GM21528 (cell line): ENCODE data around the gene GPR137.

Experiments
- ATAC-seq: cut with Tn5 transposase; IDR thresholded peaks from one replicate; pipeline ENCODE4 v1.9.1; 2021; ENCODE audit warnings: mild to moderate bottlenecking, moderate library complexity; ENCODE audit not compliant: unreplicated experiment, low FRiP score

Gene GPR137

DNA sequence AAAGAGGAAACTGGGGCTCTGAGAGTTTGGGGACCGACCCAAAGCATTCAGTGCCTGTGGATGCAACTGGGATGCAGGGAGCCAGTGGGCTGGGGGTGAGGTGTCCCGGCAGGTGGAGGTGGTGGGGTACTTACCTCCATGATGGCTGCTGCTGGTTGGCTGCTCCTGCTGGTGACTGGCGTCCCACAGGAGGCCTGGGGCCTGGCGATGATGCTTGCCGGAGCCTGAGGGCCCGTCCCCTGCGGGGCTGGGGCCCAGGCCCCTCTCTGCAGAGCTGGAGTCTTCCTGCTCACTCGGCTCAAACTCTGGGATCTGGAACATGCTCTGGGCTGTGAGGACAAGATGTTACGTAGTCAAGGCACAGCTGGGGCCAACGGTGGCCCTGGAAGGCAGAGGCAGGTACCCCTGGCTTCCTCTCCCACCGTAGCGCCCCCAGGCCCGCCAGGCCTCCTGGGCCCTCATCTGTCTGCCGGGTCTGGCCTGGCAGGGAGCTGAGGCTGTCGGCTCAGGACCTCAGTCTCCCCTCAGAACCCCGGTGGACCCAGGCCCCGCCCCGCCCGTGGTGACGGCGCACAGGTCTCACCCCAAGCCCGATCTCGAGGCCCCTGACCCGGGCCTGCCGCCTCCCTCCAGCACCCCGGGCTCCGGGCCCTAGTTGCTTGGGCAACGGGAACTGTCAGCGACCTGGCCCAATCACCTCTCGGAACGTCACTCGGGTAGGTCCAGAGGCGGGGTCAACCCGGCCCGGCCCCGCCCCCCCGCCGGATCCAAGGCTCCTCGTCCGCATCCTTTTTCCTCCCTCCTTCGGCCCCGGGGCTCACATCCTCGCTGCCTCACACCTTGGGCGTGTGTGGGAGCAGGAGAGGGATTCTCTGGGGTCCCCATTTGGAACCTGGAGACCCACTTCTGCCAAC is 1.3 kb upstream of the GPR137 start, which contains the start of gene BAD:
Gene BAD (minus strand): TSS at position 618 of the 914 bp plus-strand sequence. CDS start 297 bp downstream, at position 321.
- ATAC-seq, result peak; percentile 59

DNA sequence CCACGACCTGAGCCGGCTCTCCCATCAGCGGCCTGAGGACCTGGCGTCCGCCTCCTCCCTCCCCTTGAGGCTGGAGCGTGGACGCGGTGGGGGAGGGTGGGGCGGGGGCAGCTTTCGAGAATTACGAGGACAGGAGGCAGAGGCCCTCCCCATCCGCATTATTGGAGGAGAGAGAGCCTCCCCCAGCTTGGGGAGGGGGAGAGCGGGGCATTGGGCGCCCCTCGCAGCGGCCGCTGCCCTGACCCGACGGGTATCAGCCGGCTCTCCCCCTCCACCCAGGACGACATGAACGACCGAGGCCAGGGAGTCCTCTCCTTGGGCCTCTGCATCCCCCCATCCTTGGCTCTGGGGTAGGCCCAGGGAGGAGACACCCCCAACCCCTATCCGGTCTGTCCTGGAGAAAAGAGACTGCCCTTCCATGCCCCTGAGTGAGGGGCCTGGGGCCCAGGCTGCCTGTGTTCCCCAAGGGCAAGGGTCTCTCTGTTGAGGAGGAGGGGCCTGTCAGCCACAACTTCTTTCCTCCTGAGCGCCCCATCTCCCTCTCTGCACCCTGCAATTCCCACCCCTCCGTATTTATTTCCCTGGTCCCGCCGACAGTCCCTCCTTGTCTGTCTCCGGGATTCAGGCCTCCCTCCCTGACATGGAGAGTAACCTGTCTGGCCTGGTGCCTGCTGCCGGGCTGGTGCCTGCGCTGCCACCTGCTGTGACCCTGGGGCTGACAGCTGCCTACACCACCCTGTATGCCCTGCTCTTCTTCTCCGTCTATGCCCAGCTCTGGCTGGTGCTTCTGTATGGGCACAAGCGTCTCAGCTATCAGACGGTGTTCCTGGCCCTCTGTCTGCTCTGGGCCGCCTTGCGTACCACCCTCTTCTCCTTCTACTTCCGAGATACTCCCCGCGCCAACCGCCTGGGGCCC is 495 bp downstream of the GPR137 start:
- ATAC-seq, result no peak

DNA sequence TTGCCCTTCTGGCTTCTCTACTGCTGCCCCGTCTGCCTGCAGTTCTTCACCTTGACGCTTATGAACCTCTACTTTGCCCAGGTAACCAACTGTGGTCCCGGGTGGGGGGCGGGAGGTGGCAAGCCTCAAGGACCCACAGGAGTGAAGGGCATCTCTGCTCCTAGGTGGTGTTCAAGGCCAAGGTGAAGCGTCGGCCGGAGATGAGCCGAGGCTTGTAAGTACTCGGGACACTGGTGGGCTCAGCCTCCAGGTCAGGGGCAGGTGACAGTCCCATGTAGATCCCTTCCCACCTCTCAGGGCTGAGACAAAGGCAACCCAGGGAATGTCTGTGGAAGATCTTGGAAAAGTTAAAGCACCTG is 1.1 kb downstream of the GPR137 start:
- no peak for ATAC-seq

DNA sequence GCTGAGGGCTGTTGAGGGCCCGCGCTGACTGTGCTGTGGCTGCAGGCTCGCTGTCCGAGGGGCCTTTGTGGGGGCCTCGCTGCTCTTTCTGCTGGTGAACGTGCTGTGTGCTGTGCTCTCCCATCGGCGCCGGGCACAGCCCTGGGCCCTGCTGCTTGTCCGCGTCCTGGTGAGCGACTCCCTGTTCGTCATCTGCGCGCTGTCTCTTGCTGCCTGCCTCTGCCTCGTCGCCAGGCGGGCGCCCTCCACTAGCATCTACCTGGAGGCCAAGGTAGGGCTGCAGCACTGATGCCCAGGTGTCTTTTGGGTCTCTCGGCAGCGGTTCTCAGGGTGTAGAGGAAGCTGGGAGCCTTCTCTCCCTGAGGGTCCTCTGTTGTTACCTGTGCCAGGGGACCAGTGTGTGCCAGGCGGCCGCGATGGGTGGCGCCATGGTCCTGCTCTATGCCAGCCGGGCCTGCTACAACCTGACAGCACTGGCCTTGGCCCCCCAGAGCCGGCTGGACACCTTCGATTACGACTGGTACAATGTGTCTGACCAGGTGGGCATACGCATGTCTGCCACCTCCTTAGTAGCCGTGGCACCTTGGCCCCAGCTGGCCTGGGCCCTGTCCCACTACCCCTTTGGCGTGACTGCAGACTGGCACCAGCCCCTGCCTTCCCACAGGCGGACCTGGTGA is 2.2 kb downstream of the GPR137 start:
- no peak for ATAC-seq

DNA sequence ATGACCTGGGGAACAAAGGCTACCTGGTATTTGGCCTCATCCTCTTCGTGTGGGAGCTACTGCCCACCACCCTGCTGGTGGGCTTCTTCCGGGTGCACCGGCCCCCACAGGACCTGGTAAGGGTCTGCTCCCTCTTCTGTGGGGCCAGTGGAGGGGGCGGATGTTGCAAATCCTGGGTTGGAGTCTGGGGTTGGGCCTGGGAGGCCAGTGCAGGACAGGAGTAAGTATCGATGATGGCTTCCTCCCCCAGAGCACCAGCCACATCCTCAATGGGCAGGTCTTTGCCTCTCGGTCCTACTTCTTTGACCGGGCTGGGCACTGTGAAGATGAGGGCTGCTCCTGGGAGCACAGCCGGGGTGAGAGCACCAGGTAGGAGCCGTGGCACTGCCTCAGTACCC is 2.7 kb downstream of the GPR137 start:
- no peak for ATAC-seq

DNA sequence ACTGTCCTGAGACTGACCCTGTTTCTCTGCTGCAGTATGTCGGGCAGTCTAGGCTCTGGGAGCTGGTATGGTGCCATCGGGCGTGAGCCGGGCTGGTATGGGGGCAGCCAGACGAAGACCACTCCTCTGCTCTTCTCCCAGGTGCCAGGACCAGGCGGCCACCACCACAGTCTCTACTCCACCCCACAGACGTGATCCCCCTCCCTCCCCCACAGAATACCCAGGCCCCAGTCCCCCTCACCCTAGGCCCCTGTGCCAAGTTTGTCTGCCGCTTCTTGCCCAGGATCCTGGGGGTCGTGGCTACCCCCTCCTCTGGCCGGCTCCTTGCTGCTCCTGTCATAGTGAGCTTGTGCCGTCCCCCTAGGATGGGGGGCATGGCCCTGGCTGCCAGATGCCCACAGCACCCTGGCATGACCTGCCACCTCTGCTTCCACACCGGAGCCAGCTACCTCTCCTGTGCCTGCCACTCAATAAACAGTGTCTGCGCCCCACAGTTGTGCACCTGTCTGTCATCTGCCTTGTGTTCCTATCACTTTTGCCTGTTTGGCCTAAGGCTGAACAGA is 3.4 kb downstream of the GPR137 start:
- no peak for ATAC-seq

DNA sequence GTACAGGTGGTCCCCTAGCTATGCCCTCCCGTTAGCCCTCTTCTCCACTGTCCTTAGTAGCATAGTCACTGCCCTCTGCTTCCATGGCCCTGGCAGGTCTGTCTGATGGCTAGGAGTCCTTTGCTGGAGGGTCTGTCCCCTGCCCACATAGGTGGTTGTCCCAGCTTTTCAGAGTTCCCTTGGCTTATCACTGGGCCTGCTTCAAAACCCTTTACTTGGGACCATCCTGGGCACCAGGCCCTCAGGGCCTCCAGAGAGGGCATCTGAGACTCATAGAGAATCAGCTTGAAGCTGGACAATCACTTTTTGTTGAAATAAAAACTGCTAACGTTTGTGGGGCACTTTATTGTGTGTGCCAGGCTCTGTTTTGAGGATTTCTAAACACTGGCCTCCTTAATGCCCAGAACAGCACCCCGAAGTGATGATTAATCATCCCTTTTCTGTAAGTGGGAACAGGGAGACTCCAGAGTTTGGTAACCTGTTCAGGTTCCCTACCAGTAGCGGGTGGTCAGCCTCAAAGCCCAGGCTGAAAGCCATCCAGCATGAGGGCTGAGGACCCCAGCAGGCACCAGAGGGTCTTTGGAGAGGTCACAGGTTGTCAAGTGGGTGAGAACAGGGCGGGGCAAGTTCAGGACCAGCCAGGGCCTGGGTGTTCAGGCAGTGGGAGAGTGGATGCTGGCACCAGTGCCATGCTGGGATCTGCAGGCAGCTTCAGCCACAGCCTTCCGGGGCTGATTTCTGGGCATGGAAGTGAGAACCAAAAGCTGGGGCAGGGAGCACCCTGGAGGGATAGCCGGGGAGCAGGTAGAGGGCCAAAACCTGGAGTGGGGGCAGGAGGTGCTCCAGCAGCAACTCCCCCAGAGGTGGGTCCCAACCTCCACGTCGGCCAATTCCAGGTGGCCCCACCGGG is 5.0 kb downstream of the GPR137 start:
- no peak for ATAC-seq

DNA sequence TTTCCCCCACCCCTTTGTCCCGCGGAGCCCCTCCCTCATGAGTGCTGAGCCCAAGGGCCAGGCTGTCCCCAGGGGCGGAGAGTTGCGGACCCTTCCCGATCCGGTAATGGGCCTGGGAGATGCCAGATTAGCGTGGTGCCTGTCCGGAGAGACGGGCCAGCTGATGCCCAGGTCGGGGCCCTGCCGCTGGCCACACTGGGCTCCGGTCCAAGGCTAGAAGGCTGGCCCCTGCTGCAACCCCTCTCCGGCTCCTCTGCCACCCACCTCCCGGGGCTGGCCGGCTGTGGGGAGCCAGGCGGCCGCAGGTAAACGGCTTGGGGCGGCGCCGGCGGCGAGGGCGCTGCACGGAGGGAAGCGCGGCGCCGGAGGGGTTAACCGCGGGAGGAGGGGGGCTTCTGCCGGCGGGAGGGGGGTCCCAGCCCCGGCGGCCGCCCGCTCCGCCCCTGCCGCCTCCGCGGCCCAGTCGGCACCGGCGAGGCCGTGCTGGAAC is 5.7 kb downstream of the GPR137 start, which contains the start of gene KCNK4:
Gene KCNK4 (plus strand): TSS at position 41 of the 490 bp plus-strand sequence. CDS start 1,717 bp downstream, outside the sequence.
- ATAC-seq, result no peak

DNA sequence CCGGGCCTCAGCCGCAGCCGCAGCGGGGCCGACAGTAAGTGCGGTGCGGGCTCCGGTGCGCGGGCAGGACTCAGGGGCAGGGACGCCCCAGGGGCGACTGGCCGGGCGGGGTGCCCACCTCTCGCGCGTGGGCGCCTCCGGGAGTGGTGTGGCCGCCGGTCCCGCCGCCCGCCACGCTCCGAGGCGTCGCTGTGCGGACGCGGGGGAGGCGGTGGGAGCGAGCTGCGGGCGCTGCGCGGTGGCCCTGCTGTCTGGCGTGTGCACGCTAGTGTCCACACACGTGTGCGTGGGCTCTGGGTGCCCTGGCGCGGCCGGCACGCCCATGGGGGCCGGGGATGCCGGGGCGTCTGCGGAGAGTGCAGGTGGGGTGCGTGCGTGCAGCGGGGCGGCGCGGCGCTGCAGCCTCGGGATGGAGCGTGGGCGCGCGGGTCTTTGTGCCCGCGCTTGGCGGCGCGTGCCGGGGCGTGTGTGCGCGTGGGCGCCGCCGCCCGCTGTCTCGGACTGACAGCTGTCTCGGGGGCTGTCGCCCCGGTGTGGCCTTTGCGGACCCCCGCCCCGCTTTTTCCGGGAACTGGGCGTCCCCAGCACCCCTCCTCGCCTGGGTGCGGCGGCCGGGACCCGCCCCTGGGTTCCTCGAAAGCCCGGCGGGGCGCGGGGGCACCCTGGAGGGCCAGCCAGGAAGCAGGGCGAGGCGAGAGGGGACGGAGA is 6.3 kb downstream of the GPR137 start:
- no peak for ATAC-seq

DNA sequence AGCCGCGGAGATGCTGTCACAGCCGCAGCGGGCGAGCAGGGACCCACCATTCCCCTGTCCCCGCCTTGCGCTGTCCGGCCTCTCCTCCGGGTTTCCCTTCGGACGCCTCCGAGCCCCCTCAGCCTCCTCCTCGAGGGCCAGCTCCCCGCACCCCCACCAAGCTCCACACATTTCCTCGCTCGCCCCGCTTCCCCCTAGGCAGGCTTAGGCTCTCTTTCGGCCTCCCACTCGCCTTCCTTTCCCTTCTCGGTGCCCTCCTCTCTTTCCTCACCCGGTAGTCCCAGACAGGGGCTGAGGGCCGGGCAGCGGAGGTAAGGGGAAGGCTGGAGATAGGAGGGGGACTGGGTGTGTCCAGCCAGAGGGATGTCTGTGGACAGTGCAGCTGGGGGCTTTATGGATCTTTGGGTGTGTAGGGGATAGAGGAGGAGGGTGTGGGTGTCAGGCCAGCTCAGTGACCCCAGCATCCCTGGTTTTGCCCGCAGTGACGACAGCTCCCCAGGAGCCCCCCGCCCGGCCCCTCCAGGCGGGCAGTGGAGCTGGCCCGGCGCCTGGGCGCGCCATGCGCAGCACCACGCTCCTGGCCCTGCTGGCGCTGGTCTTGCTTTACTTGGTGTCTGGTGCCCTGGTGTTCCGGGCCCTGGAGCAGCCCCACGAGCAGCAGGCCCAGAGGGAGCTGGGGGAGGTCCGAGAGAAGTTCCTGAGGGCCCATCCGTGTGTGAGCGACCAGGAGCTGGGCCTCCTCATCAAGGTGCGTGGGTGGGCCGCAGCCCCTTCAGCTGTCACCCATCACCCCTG is 7.0 kb downstream of the GPR137 start:
- ATAC-seq, result no peak

DNA sequence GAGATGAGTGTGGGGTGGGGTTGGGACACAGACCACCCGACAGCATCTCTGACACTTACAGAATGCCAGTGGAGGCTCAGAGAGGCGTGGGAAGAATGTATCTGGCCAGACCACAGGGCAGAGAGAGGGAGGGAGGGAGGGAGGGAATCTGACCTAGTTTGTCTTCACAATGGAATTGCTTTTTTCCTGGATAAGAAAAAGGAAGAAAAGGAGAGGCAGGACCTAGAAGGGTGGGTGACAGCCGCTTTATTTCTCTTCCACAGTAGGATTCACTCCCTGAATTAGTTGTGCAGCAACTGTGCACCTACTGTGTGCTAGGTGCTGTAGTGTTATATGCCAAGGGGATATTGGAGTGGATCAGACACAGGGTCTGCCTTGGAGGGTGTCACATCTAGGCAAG is 9.1 kb downstream of the GPR137 start:
- ATAC-seq, result no peak

DNA sequence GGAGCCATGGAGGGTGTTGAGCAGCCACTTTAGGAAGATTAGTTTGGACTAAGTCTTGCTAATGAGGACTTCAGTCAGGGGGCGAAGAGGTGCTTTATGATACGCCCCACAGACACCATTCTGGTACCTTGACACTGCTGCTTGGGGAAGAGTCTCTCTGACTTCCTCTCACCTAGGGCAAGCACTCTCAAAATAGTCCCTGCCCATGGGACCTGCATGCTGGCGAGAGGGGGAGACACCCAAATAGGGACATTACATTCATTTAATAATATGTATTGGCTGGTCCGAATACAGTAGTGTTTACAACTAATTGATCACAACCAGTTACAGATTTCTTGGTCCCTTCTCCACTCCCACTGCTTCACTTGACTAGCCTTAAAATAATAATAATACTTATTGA is 10.1 kb downstream of the GPR137 start:
- ATAC-seq, result no peak

DNA sequence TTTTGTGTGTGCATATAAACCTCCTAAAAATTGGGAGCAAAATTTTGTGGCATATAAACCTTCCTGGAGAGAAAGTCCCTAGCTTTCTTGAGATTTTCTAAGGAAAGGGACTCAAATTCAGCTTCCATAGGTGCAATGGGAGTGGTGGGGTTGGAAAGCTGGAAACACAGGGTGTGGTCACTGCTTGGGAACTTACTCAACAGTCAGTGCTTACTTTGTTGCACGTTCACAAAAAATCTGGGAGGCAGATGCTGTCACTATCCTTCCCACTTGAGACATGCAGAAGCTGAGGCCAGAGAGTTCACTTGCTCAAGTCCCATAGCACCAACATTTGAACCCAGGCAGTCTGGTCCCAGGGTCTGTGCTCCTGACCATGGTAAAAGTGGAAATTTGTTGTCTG is 10.6 kb downstream of the GPR137 start:
- no peak for ATAC-seq

DNA sequence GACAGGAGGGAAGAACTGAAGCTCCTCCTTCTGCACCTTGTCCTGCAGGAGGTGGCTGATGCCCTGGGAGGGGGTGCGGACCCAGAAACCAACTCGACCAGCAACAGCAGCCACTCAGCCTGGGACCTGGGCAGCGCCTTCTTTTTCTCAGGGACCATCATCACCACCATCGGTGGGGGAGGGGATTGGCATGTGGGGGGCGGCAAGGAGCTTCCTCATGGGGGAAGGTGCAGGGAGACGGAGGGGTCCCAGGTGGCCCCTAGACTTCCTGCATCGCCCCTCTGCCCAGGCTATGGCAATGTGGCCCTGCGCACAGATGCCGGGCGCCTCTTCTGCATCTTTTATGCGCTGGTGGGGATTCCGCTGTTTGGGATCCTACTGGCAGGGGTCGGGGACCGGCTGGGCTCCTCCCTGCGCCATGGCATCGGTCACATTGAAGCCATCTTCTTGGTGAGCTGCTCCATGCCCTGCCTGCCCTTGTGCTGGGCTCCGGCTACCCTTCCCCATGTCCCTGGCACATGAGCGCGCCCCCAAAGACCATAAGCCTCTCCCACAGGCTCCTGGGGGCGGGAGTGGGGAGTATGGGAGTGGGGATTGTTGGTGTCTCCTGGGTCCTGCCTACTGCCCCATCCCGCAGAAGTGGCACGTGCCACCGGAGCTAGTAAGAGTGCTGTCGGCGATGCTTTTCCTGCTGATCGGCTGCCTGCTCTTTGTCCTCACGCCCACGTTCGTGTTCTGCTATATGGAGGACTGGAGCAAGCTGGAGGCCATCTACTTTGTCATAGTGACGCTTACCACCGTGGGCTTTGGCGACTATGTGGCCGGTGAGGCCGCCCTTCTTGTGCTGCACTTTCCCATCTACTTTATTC is 11.4 kb downstream of the GPR137 start:
- ATAC-seq, result no peak

DNA sequence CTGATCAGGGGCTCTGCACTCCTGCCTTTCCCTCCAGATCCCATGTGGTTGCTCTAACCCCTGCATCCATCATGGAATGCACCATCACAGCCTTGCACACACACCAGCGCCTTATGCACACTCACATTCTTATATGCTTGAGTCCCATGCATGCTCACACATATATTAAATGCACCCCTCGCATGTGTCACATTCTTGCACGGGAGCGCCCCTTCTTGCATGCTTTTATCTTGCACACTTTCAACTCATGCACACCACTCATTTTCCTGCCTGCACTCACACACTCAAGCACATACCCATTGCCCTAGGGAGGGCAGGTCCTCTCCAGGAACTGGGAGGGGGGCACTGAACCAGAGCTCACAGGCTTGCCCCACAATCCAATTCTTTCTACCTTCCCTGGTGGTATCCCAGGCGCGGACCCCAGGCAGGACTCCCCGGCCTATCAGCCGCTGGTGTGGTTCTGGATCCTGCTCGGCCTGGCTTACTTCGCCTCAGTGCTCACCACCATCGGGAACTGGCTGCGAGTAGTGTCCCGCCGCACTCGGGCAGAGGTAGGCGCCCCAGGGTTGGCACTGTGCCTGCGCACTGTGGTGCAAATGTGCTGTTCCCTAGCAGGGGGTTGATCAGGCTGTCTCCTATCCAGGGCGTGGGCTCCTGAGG is 12.2 kb downstream of the GPR137 start:
- no peak for ATAC-seq
